ENCODE results near the gene COG1.
A peak's percentile ranks its signal among the peaks of the same experiment; 100 is the strongest.

COG1 gene

DNA sequence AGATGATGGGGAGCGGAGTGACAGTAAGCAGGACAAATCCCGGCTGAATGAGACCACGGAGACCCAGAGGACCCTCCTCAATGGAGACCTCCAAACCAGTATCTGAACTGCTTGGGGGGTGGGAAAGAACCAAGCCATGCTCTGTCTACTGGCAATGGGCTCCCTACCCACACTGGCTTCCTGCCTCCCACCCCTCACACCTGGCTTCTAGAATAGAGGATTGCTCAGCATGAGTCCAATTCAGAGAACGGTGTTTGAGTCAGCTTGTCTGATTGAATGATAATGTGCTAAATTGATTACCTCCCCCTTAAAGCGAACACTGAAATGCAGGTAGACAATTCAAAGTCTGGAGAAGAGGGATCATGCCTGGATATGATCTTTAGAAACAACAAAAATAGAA, 22.5 kb upstream of the COG1 start:
- no peak for DNase-seq

DNA sequence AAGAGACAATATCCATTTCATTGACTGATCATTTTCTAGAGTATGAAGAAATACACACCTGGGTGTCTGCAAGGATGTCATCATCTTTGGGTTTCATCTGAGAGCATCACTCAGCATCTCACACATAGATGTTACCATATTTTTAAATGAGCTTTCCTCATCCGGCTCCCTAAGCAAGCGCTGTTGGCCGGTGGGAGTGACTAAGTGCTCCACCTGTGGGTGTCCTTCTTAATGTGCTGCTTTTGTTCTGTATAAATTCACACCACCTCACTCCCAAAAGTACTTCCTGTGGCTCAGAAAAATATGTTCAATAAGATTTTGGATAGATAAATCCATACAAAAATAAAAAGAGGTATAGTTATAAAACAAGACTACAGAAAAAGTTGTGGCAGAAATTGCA, 20.6 kb upstream of the COG1 start:
- no peak for DNase-seq

DNA sequence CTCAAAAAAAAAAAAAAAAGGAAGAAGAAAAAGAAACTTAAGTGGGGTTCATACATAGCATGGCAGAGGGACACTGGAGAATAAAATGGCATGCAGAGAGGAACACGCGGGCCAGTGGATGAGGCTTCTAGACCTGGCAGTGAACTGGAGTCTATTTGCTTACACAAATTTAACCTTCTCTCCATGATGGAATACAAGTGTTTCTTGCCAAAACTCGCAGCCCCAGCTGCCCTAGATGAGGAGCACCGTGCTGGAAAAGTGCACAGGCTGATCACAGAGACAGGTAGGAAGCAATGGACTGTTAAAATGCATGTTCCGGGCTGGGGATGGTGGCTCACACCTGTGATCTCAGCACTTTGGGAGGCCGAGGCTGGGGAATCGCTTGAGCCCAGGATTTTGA, 18.7 kb upstream of the COG1 start:
- DNase-seq, result no peak

DNA sequence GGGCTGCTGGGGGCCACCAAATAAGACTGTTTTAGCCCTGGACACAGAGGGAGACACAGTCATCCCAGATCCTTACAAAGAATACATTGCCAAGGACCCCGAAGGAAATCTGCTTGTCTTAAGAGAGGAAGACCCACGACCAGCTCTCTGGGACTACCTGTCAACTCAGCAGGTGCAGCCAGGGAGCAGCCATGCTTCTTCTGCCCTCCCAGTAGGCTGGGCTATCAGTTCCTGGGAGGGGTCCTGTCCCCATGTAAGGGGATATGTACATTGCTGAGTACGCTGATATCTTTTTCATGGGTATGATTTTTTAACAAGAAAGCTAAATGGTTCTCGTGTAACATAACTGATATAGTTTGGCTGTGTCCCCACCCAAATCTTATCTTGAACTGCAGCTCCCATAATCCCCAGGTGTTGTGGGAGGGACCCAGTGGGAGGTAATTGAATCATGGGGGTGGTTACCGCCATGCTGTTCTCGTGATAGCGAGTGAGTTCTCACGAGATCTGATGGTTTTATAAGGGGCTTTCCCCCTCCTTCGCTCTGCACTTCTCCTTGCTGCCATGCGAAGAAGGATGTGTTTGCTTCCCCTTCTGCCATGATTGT, 16.8 kb upstream of the COG1 start:
- DNase-seq, result no peak

DNA sequence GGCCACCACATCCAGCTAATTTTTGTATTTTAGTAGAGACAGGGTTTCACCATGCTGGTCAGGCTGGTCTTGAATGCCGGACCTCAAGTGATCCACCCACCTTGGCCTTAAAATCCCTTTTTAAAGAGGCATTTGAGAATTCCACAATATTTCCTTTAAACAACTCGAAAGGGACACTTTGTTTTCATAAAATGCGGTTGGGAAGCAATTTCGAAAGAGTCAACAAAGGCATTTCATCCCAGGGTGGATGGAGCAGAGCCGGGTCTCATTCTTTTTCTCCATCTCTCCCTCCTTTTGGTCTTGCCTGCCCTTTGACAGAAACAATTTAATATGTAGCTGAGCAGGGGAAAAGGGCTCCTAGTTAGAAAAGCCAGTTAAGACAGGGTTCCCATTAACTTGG, 13.5 kb upstream of the COG1 start:
- DNase-seq, result no peak

DNA sequence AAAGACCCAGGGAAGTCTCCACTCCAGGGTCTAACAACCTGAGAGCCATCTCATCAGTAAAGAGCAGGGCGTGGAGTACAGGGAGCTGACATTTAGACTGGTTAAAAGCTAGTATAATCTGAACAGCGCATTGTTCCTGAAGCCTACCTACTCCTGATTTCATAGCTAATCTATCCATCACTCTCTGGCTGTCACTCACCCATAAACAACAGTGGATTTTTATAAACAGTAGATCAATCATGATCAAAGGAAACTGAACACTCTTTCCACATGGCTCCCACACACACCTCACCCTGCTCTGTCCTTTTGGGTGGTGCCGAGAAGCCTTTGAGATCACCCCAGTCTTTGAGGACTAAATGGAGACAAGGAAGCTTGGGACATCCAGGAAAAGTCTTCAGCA, 13.0 kb upstream of the COG1 start:
- no peak for DNase-seq

DNA sequence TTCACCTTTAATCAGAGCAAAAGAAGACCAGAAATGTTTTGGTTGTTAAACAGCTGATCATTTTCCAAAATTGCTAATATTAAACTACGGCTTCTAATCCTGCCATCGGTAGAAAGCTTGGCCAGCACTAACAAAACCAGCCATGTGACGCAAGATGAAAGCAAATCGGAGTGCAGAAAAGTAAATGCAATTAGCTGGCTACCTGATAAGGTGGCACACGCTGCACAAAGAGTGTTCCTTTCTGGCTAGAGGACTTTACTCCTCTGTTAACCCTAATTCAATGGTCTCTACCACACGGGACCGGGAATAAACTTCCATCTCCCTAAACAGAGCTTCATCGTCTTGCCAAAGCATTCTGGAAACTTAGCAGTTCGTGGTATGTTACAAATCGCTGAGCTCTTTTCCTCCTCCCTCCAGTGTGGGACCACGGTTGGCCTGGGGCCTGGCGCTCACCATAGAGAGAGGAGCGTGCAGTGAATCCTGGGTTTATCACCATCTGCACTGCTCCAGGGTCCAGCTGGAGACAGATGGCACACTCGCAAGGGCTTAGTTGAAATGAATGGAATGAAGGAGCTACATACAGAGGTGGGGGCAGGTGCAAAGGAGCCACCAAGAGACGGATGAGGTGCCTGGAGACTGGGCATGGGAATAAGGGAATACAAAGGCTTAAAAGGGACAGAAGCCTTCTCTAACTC, 10.1 kb upstream of the COG1 start:
- DNase-seq, result no peak

DNA sequence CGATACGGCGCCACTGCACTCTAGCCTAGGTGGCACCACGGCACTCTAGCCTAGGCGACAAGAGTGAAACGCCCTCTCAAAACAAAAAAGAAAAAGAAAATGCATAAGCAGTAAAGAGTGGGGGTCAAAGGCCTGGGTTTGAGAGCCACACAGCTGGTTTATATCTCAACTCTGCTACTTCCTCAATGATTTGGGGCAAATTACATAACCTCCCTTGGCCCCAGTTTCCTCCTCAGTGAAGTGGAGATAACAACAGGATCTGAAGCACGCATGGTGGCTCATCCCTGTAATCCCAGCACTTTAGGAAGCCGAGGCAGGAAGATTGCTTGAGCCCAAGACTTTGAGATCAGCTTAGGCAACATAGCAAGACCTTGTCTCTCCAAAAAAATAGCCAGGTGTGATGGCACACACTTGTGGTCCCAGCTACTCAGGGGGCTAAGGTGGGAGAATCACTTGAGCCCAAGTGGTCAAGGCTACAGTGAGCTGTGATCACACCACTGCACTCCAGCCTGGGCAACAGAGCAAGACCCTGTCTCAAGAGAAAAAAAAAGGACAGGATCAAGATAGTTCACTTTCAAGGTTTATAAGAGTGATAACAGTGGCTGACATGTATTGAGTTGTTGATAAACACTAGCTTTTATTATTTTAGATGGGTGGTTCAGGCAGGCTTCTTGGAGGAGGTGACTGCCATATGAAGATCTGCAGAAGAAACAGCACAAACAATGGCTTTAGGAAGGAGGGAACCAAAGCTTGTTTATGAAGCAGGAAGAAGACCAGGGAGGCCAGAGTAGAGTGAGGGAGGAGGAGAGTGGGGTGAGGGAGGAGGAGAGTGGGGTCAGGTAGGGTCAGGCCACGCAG, 8.5 kb upstream of the COG1 start:
- DNase-seq, result no peak

DNA sequence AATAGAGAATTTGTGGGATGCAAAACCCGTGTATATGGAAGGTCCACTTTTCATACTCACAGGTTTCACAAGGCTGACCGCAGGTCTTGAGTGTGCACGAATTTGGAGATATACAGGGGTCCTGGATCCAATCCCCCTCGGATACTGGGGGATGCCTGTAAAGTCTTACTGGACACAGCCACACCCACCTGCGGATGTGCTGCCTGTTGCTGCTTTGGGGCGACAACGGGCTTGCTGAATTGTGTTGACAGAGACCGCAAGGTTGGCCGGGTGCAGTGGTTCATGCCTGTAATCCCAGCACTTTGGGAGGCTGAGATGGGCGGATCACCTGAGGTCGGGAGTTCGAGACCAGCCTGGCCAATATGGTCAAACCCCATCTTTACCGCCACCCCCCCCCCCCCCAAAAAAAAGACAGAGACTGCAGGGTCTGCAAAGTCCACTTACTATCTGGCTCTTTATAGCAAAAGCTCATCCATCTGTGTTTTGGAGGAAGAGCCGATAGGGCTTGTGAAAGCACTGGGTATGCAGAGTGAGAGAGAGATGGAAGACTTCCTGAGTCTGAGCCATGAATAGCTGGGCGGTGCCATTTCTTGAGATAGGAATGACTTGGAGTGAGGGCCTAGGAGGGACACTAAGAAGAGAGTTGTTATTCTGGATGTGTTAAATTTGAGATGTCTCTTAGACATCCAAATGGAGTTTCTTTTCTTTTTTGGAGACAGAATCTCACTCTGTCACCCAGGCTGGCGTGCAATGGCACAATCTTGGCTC, 6.4 kb upstream of the COG1 start:
- no peak for DNase-seq

DNA sequence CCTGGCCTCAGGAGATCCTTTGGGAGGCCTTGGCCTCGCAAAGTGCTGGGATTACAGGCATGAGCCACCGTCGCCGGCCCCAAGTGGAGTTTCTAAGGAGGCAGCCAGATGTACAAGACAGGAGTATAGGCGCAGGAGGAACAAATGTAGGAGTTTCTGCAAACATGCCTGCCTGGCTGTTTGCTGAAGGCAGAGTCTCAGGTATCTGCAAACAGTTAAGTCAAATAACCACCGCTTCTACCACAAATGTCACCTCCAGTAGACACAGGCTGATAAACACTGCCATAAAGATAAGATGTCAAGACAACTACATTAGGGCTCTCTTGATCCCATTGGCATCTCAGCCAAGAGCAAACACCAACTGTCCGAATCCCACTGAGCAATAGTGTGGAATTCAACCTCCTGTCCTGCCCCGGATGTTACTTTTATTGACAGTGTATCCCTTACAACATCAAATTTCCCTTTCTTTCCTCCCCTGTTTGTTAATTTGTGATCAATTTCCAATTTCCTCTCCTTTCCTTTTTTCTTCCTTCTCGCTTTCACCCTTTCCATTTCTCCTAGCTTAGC, 5.6 kb upstream of the COG1 start:
- no peak for DNase-seq

DNA sequence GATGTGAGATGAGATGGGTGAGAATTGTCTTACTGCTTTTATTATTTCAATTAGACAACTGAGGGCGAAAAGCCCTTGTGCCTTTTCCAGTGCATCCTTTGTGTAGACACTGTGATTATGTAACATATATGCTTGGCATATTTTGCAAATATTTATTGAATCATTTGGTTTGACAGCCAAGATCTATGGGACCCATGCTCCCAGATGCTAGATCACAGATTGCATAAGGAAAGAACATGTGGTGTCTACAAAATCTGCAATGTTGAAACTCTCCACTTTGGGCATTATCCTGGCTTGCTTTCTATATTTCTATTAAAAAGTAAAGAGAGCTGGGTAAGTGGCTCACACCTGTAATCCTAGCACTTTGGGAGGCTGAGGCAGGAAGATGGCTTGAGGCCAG, 4.8 kb upstream of the COG1 start:
- DNase-seq, result no peak

DNA sequence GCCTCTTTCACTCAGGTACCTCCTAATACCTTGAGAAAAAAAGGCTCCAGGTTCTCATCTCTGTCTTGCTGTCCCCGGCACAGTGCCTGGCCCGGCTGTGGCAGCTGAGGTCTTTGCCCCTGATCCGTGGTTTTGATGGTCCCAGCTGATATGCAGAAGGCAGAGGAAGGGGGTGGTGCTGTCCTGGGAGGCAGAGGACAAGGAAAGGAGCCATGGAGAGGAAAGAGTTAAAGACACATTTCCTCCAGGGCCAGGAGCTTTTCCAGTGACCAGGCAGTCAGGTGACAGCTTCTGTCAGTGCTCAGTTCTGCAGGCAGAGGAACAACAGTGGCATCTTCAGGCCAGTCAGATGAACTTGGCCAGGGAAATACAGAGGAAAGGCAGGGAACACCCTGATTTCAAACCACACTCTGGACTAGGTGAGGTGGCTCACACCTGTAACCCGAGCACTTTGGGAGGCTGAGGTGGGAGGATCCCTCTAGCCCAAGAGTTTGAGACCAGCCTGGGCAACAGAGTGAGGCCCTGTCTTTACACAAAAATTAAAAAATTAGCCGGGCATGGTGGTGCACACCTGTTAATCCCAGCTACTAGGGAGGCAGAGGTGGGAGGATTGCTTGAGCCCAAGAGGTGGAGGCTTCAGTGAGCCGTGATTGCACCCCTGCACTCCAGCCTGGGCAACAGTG, 3.3 kb upstream of the COG1 start:
- no peak for DNase-seq

DNA sequence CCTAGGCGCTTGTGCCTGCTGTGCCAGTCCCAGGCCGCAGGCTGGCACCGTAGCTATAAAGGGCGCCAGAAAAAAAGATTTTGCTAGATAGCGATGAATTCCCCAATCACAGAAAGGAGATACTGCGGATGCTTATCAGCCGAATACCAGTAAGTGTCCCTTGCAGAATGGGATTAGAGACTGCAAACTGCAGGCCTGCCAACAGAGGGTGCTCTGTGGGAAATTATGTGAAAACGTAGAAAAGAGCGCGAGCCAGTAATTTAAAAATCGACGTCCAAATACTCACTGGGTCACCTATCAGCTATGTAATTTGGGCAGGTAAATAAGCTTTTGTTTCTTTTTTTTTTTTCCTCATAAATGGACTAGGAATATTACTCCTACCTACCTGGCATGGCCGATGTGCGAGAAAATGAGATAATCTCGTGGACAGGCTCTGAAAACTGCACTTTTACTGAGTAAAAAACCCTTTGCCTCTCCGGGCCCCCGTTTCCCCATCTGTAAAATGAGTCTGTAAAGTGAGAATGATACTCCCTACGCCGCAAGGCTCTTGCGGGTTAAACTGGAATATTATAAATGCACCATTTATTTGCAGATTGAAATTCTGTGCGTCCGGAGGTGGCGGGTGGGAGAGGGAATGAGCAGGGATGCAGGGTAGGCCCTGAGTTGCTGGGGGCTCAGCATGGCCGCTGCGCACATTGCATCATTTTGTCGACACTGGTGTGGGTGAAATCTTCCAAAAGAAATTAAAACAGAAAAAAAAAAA, 1.2 kb upstream of the COG1 start:
- DNase-seq, result peak; percentile 64

DNA sequence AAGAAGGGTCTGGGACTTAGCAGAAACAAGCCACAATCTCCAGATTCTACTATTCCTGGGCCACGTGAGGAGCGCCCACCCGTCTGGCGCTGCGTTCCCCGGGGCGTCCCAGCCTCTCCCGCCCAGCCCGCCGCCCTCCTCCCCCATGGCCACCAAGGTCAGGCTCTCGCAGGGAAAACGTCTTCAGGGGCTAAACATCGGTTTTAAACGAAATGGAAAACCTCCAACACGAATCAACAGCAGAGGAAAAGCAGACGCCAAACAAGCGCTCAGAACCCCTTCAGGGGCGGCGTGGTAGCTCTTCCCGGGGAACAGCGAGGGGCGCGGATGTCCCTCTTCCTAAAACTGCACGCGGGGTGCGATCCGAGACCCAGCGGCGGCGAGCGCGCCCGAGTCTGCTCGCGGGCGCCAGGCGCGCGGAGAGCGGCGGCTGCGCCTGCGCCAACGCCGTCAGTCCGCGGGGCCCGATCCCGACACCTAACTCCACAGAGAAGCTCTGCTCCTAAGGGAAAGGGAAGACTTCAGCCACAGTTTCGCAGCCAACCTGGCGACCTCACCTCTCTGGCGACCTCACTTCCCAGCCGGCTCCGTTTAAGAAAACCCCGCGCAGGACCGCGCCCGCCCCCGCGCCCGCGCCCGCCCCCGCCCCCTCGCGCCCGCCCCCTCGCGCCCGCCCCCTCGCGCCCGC, 505 bp upstream of the COG1 start:
- DNase-seq, result peak; percentile 65

DNA sequence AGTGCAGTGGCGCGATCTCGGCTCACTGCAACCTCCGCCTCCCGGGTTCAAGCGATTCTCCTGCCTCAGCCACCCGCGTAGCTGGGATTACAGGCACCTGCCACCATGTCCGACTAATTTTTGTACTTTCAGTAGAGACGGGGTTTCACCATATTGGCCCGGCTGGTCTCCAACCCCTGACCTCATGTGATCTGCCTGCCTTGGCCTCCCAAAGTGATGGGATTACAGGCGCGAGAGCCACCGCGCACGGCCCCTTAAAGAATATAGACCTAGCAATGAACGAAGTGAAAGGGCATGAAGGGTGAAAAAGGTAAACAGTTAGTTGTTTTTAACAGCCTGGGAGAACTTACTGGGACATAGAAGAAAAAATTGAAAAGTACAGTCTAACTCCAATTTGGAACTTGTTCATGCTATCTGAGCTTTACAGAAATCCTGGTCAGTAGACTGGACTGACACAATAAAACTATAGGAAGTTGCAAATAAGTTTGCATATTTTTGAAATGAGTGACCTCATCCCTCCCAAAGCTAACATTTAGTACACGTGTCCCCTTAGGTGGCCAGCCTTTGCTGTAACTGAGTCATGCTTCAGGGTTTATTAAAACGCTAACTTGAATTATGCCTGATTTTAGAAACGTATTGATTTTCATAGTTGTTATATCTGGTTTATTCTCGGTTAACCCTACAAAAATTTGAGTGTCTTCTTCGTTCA, 1.8 kb downstream of the COG1 start:
- DNase-seq, result no peak

DNA sequence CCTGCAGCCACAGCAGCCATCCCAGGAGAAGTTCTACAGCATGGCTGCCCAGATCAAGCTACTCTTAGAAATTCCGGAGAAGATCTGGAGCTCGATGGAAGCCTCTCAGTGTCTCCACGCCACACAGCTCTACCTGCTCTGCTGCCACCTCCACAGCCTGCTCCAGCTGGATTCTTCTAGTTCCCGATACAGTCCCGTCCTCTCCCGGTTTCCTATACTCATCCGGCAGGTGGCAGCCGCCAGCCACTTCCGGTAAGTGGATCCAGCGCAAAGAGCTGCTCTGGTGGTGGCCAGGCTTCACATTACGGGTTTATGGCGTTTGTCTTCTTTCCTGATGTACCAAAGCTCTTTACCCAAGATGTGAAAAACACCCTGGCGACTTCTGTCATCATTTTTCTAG, 3.6 kb downstream of the COG1 start:
- DNase-seq, result no peak

DNA sequence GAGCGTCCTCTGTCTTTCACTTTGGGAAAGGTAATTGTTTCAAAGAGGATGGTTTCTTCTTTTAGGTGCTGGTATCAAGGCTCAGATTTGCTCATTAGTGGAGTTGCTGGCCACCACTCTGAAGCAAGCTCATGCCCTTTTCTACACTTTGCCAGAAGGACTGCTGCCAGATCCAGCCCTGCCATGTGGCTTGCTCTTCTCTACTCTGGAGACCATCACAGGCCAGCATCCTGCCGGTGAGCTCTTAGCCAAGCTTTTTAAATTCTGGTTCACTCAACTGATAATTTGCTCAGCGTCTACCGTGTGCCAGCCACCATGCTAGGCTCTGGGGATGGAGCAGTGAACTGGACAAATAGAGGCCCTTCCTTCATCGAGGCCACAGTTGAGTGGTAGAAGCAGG, 4.3 kb downstream of the COG1 start:
- no peak for DNase-seq

DNA sequence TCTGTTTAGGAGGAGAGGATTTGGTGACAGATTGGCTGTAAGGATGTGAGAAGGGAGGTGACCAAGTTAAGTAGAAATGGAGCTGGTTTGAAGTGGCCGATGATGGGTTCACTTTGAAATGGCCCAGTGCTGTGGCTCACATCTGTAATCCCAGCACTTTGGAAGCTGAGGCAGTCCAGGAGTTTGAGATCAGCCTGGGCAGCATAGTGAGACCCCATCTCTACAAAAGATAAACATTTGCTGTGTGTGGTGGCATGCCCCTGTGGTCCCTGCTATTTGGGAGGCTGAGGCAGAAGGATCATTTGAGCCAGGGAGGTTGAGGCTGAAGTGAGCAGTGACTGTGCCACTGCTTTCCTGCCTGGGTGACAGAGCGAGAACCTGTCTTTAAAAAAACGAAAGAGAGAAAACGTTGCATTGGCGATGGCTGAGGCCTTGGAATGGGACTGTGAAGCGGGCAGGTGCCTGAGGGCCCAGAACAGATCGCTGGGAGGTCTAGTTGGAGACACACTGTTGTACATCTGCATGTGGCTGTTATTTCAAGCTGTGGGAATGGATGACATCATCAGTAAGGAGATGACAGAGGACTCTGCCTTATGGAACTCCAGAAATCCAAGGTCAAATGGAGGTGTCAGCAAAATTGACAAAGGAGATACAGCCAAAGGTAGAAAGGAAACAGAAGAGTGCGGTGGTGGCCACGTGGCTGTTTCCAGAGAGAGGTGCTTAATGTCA, 5.5 kb downstream of the COG1 start:
- DNase-seq, result no peak

DNA sequence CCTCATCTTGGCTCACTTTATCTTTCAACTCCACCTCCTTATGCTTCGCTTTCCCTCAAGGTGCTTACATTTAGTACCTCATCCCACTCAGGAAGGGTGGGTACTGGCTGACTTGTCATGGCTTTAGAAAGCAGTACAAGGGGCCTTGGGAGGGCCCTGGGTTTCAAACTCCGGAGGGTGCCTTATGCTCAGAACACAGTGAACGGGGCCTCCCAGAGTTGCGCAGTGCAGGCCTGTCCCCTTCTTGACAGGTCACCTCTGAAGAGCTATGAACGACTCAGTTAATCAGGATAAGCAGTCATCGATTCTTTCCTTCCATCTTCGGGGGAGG, 6.0 kb downstream of the COG1 start:
- DNase-seq, result no peak
